Endothelial cell of umbilical vein (primary cell): Measurements from ENCODE around the gene TMEM184B. TPM values are rescaled to one million over a fixed set of nuclear protein-coding genes. Genes with fewer than 3 reads are reported as not detected.

ENCODE experiments used
- BruUV-seq: library from RNA; stranded (reverse); fragments of 400-500 nt; replicated peaks from 2 replicates; lab custom pipeline; 2021; lab: Mats Ljungman, UMichigan
- CTCF ChIA-PET: fragments of 300-600, 350-600 bp; sonication (Branson Sonifier 250); formaldehyde crosslinking; loops from one replicate; lab custom pipeline; 2021; ENCODE audit warnings: antibody characterized with exemption, inconsistent platforms; lab: Charles Lee
- POLR2A ChIA-PET: fragments of 300-600, 350-600 bp; sonication (Branson Sonifier 250); formaldehyde crosslinking; loops from one replicate; lab custom pipeline; 2021; ENCODE audit warnings: antibody characterized with exemption, inconsistent platforms; lab: Charles Lee
- DNase-seq: peaks from one replicate; pipeline ENCODE4 v3.0.0-alpha.2; 2011; ENCODE audit warnings: low read depth, low spot score
- FAIRE-seq: peaks from 2 replicates; lab custom pipeline; 2011; peaks lifted over from hg19 to GRCh38; lab: Jason Lieb, UNC
- H2AFZ ChIP-seq: 2 replicates; pipeline ENCODE4 v1.6.0; 2012; ENCODE audit warnings: low read depth, low read length, control low read depth, inconsistent platforms
- H3K27ac ChIP-seq: 2 replicates; pipeline ENCODE4 v1.5.1; 2011; ENCODE audit warnings: low read depth, mild to moderate bottlenecking, control low read depth, low read length, moderate library complexity; ENCODE audit not compliant: insufficient read depth
- H3K27me3 ChIP-seq, 2 experiments: 2 replicates each; pipeline versions ENCODE4 v1.6.0 to v1.6.1; 2011; ENCODE audit warnings: low read length in 2 of 2, mixed read lengths in 1 of 2; ENCODE audit not compliant: control insufficient read depth in 2 of 2, insufficient read depth in 2 of 2
- H3K36me3 ChIP-seq, 2 experiments: 2 replicates in 1 of 2; 3 replicates in 1 of 2; pipeline ENCODE4 v1.5.1; 2011; ENCODE audit warnings: low read length in 2 of 2, mild to moderate bottlenecking in 1 of 2, moderate library complexity in 1 of 2; ENCODE audit not compliant: control insufficient read depth in 2 of 2, insufficient read depth in 2 of 2; ENCODE audit errors: extremely low read depth in 1 of 2
- H3K4me1 ChIP-seq: 3 replicates; pipeline ENCODE4 v1.5.1; 2011; ENCODE audit warnings: mild to moderate bottlenecking, low read length; ENCODE audit not compliant: control insufficient read depth, insufficient read depth; ENCODE audit errors: extremely low read depth
- H3K4me2 ChIP-seq: 2 replicates; pipeline ENCODE4 v1.6.1; 2011; ENCODE audit warnings: low read length, control low read depth, mixed read lengths; ENCODE audit not compliant: insufficient read depth
- H3K4me3 ChIP-seq, 3 experiments: fragments of 200-600 bp in 1 of 3; sonication (generic), shearing (Covaris generic) in 1 of 3; replicated peaks in 1 of 3; 2 replicates each; pipeline ENCODE4 v1.5.1; 2011 to 2016; ENCODE audit warnings: control low read depth in 3 of 3, low read length in 3 of 3, mild to moderate bottlenecking in 2 of 3, inconsistent platforms in 1 of 3, low read depth in 1 of 3, moderate library complexity in 1 of 3; ENCODE audit not compliant: insufficient read depth in 1 of 3
- H3K79me2 ChIP-seq: 2 replicates; pipeline ENCODE4 v1.6.0; 2012; ENCODE audit warnings: low read length, inconsistent platforms; ENCODE audit not compliant: control insufficient read depth, insufficient read depth
- H3K9ac ChIP-seq: replicated peaks from 2 replicates; pipeline ENCODE3; 2011; ENCODE audit warnings: low read length, control low read depth; ENCODE audit not compliant: insufficient read depth; ENCODE audit errors: extremely low read depth
- H3K9me1 ChIP-seq: replicated peaks from 3 replicates; pipeline ENCODE4 v1.6.0; 2011; ENCODE audit warnings: mild to moderate bottlenecking, low read length; ENCODE audit not compliant: control insufficient read depth, insufficient read depth; ENCODE audit errors: extremely low read depth
- H3K9me3 ChIP-seq: replicated peaks from 2 replicates; pipeline ENCODE4 v1.5.1; 2012; ENCODE audit warnings: low read length, inconsistent platforms; ENCODE audit not compliant: control insufficient read depth, insufficient read depth
- H4K20me1 ChIP-seq: replicated peaks from 2 replicates; pipeline ENCODE3; 2011; ENCODE audit warnings: mild to moderate bottlenecking, low read length; ENCODE audit not compliant: control insufficient read depth, insufficient read depth; ENCODE audit errors: extremely low read depth
- CTCF ChIP-seq, 2 donors: IDR thresholded peaks; 1 replicate in 1 of 2; 2 replicates in 1 of 2; pipeline ENCODE4 v1.5.1; 2011; ENCODE audit warnings: low read length in 2 of 2, mild to moderate bottlenecking in 2 of 2, moderate library complexity in 2 of 2, control low read depth in 1 of 2, inconsistent platforms in 1 of 2, low read depth in 1 of 2; ENCODE audit not compliant: insufficient read depth in 1 of 2; ENCODE audit errors: extremely low read depth in 1 of 2
- EZH2 ChIP-seq: IDR thresholded peaks from 2 replicates; pipeline ENCODE4 v1.6.1; 2012; ENCODE audit warnings: borderline replicate concordance, low read depth, mild to moderate bottlenecking, moderate library complexity, low read length, inconsistent platforms; ENCODE audit not compliant: severe bottlenecking
- FOS ChIP-seq: IDR thresholded peaks from 2 replicates; pipeline ENCODE4 v1.6.1; 2011; ENCODE audit warnings: mild to moderate bottlenecking, low read length, moderate library complexity, borderline replicate concordance; ENCODE audit not compliant: insufficient read depth
- GATA2 ChIP-seq: IDR thresholded peaks from 2 replicates; pipeline ENCODE4 v1.7.0; 2011; ENCODE audit warnings: low read depth, mild to moderate bottlenecking, moderate library complexity, mixed read lengths, low read length; ENCODE audit not compliant: insufficient read length, insufficient read depth
- MAX ChIP-seq: IDR thresholded peaks from 2 replicates; pipeline ENCODE4 v1.6.1; 2011; ENCODE audit not compliant: insufficient read depth, insufficient read length
- POLR2AphosphoS5 ChIP-seq: IDR thresholded peaks from 2 replicates; pipeline ENCODE4 v1.6.1; 2012; ENCODE audit warnings: low read depth, mild to moderate bottlenecking, control low read depth, low read length, moderate library complexity; ENCODE audit not compliant: insufficient read depth
- dilution Hi-C: fragments of 300-500 bp; cut with MboI; formaldehyde crosslinking; loops from one replicate; pipeline ENCODE4 v1.15.0; 2019; ENCODE audit warnings: low sequenced_read_pairs; ENCODE audit not compliant: extremely low pct_ligation_motif_present
- intact Hi-C: fragments of 100-400 bp; cut with micrococcal nuclease; formaldehyde crosslinking; loops from one replicate; pipeline ENCODE4 v1.10.0; 2022
- polyA plus RNA-seq, 4 experiments: library from polyadenylated mRNA; depleted of rRNA in 3 of 4; stranded (reverse) in 3 of 4; unstranded in 1 of 4; fragments of >200 nt; gene quantifications; 2 replicates each; pipeline versions ENCODE4 v1.2.1 to v1.2.3, GENCODE V29; 2011 to 2012; ENCODE audit warnings: missing spikeins in 1 of 4
- total RNA-seq: library from RNA; stranded (reverse); gene quantifications from 2 replicates; pipeline ENCODE4 v1.2.3, GENCODE V29; 2021

TMEM184B gene
- total and polyA plus RNA-seq, 2 donors (not counting 3 experiments of a cell fraction or from before 2014, with no cell fraction given) = 72.5 to 96.6 TPM

DNA sequence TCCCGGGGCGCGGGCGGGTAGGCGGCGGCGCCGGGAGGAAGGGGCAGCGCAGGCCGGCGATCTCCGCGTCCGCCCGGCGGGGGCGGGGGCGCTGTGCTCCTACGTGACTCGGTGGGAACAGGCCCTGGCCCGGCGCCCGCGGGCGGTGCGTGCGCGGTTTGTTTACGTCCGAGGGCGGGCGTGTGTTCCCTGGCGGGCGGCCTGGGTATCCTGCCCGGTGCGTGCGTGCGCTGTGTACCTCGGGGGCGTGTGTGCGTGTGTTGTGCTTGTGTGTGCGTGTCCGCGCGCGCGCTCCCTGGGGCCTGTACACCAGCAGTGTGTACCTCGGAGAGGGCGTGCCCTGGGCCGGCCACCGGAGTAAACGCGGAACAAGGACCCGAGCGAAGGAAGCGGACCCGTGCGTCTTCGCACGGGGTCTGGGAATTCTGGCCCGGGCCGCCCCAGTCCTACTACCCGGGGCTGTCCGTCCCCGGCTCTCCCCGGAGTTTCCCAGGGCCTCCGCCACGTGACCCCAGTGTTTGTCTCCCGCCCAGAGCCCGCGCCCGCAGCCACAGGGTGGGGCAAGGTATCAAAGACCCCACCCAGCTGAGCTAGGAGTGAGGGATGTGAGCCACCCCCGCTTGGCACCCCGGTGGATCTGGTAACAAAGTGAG lies 70.2 kb downstream of the TMEM184B start:
- ChIA-PET CTCF (interaction anchor here (0.6 to 4.3 kb wide), 14 partner anchors 10 to 105 kb away, joined by 3 to 42 read pairs (median 6); no protein-coding TSS in a partner anchor), POLR2A (interaction anchor here (1.0 to 2.0 kb wide), 6 partner anchors 10 to 88 kb away, joined by 3 to 8 read pairs (median 4); no protein-coding TSS in a partner anchor)
- DNase-seq (peak; percentile 90), FAIRE-seq (no peak)
- dilution Hi-C loops (no loop called here), intact Hi-C loops (loop anchor here (1.0 kb wide), 2 partner anchors 26 kb away; no protein-coding TSS in a partner anchor)
- Histone ChIP-seq H2AFZ (no peak overlapping the region), H3K27me3 (no peaks in the 10 kb centered on the region), H3K9ac (peak overlapping the region; percentile 98), H3K79me2 (peaks cover 52% of the 10 kb centered on the region), H3K4me2 (peak overlapping the region; percentile 69), H4K20me1 (no peaks in the 10 kb centered on the region), H3K4me1 (peaks cover 24% of the 10 kb centered on the region), H3K4me3 (peak overlapping the region; percentile 70 to 92 (median 87)), H3K36me3 (peaks cover 0 to 4% of the 10 kb centered on the region in 2 experiments), H3K27ac (peak overlapping the region; percentile 92), H3K9me3 (no peaks in the 10 kb centered on the region), H3K9me1 (no peaks in the 10 kb centered on the region)
- TF ChIP-seq MAX (no peak), CTCF (IDR thresholded peaks at IDR 0.05; ENCODE audit: extremely low read depth in 1 of 2, insufficient read depth in 1 of 2, low read depth in 1 of 2, low read length in 2 of 2) (peak in 1 of 2 donors; percentile 24), POLR2AphosphoS5 (peak; percentile 63), FOS (no peak), EZH2 (no peak), GATA2 (no peak)
- TSS peak; percentile 68 for BruUV-seq
